Measurements from ENCODE around the gene EYA4.

DNA sequence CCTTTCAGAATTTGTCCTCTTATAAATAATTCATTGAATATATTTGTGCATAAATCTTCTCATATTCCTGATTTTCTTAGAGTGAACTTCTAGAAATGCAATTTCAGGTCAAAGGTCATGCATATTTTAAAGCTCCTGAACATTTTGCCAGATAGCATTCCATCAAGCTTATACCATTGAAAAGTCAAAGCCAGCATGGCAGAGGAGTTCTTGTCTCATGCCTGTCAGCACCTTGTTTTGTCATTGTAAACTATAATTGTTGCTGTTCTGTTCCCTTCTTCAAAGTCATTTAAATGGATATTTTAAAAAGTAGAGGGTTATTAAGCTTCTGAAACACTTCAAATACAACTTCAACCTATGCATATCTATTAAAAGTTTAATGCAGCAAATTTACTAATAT is 170.6 kb downstream of the EYA4 start:
- TF ChIP-seq, protein P1, sequence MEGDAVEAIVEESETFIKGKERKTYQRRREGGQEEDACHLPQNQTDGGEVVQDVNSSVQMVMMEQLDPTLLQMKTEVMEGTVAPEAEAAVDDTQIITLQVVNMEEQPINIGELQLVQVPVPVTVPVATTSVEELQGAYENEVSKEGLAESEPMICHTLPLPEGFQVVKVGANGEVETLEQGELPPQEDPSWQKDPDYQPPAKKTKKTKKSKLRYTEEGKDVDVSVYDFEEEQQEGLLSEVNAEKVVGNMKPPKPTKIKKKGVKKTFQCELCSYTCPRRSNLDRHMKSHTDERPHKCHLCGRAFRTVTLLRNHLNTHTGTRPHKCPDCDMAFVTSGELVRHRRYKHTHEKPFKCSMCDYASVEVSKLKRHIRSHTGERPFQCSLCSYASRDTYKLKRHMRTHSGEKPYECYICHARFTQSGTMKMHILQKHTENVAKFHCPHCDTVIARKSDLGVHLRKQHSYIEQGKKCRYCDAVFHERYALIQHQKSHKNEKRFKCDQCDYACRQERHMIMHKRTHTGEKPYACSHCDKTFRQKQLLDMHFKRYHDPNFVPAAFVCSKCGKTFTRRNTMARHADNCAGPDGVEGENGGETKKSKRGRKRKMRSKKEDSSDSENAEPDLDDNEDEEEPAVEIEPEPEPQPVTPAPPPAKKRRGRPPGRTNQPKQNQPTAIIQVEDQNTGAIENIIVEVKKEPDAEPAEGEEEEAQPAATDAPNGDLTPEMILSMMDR (IDR thresholded peaks at IDR 0.05), result no peak
- TF ChIP-seq POLR2A (IDR thresholded peaks at IDR 0.05), result no peak
